Adrenal gland (tissue), 5 donors: ENCODE results near the gene NTMT2.

Experiments used
- CTCF ChIP-seq, 6 experiments: fragments of 450-650 bp in 4 of 6; fragments of 200-600 bp in 2 of 6; sonication (generic) in 1 of 6; IDR thresholded peaks; 1 replicate in 5 of 6; 2 replicates in 1 of 6; pipeline versions ENCODE4 v1.5.1 to v1.8.0; 2016 to 2021; ENCODE audit warnings: antibody characterized with exemption in 6 of 6, mild to moderate bottlenecking in 2 of 6, moderate library complexity in 1 of 6
- POLR2A ChIP-seq, 2 donors: fragments of 450-650 bp; IDR thresholded peaks; one replicate each; pipeline ENCODE4 v1.6.1; 2017; ENCODE audit warnings: antibody characterized with exemption in 2 of 2, mild to moderate bottlenecking in 2 of 2, moderate library complexity in 1 of 2
- donor health status: DM: no; HTN: no; CAD: no.

- no peak for TF ChIP-seq POLR2A (IDR thresholded peaks at IDR 0.05)
- TF ChIP-seq CTCF (IDR thresholded peaks at IDR 0.05): no peak
These were observed 20.9 kb downstream of the NTMT2 start for GRCh38 chr1:170166518-170167180.
